Measurements from ENCODE around the gene HSPA13. TPM values are rescaled to one million over a fixed set of nuclear protein-coding genes. Genes with fewer than 3 reads are reported as not detected.
A peak's percentile ranks its signal among the peaks of the same experiment; 100 is the strongest.

HSPA13 gene
- 10 to 100 TPM in 2 of 4 donors, 1 to 10 TPM in 2; 1.9 to 20.7 (median 13.6) TPM for total RNA-seq

DNA sequence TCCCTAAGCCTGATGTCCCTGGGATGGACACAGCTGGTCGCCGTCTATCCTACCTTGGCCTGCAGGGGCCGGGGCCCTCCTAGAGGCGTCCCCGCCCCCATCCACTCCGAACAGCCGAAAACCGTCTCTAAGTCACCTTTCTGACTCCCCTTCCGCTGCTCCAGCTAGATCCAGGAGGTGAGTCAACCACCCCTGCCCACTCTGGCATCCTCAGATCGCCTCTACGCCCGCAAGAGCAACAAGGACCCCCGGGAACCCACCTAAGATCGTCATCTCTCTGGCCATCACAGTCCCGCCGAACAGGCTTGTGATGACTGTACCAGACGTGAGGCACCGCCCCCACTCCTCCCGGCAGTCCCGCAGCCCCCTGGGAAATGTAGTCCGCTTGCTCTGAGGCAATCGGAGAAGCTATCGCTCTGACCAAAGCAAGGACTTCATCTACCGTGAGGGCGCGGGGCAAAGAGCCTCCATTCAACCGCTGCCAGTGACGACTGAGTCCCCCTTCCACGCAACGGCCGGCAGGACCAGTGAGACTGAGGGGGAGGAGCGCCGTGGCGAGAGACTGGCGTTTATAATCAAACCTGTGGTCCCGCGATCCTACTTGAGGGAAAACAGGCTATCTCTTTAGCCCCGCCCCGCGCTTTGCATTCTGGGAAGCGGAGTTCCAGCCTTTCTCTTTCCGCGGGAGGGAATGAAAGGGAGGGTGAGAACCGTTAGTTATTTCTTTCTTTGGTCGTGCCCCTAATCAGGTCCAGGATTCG lies at the start of gene HSPA13:
Gene HSPA13, minus strand, starts transcription at position 312 of the 761 bp plus-strand sequence. Its CDS starts 27 bp downstream, at position 285.
- Histone ChIP-seq H3K27ac (peak within 1 kb of the TSS; percentile 88 to 93 (median 92)), H3K4me3 (peak within 1 kb of the TSS; percentile 77 to 96 (median 84)), H3K36me3 (peaks cover 0 to 3% (median 1%) of the 10 kb centered on the region in 4 donors), H3K27me3 (no peaks in the 10 kb centered on the region), H3K4me1 (peaks cover 17 to 37% (median 17%) of the 10 kb centered on the region in 4 donors), H3K9me3 (no peaks in the 10 kb centered on the region)
- peak; percentile 63 to 75 (median 67) for TF ChIP-seq POLR2AphosphoS5 (IDR thresholded peaks at IDR 0.05)
- no peak for TF ChIP-seq EP300 (IDR thresholded peaks at IDR 0.05; ENCODE audit: low read depth)
- peak; percentile 77 for TF ChIP-seq POLR2A (IDR thresholded peaks at IDR 0.05)
- peak in 1 of 5 experiments; percentile 9 for TF ChIP-seq CTCF (IDR thresholded peaks at IDR 0.05)
- WGBS, 2 donors (ENCODE audit: low coverage in 1 of 2): 0% methylated on average over 46 of the region's 46 CpGs; no CpG with 5 or more reads in 1 of the 2 donors
- peak; percentile 100 for DNase-seq
- in situ Hi-C loops (cut with MboI; ENCODE audit: low pct_ligation_motif_present in 1 of 4, low pct_unique_long_range_greater_than_20kb in 1 of 4, low sequenced_read_pairs in 3 of 4): loop anchor here in 1 of 4 donors (25.0 kb wide), 1 partner anchor 1104 kb away; no protein-coding TSS in a partner anchor
- intact Hi-C loops (cut with DNase I; ENCODE audit: low total_unique reads): loop anchor here (10.0 kb wide), 1 partner anchor 1352 kb away; no protein-coding TSS in a partner anchor

DNA sequence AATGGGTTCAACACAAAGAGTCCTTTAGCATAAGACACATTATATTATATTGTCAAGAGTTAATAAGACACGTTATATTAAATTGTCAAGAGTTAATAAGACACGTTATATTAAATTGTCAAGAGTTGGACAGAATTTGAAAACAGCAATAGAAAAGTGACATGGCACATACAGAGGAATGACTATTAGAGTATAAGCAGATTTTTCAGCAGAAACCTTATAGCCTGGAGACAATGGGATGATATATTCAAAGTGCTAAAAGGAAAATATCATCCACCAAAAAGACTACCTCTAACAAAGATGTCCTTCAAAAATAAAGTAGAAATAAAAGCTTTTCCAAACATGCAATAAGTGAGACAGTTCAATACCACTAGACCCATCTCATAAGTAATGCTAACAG lies 36.0 kb upstream of the HSPA13 start:
- DNase-seq: no peak
- Histone ChIP-seq H3K9me3 (peaks cover 20% of the 10 kb centered on the region in 2 donors), H3K36me3 (no peaks in the 10 kb centered on the region), H3K27ac (no peak overlapping the region), H3K4me3 (no peak overlapping the region), H3K27me3 (no peaks in the 10 kb centered on the region), H3K4me1 (no peaks in the 10 kb centered on the region)
- intact Hi-C loops (cut with DNase I; ENCODE audit: low total_unique reads) (no loop called here), in situ Hi-C loops (cut with MboI; ENCODE audit: low pct_ligation_motif_present in 1 of 4, low pct_unique_long_range_greater_than_20kb in 1 of 4, low sequenced_read_pairs in 3 of 4) (loop anchor here in 3 of 4 donors (25.0 kb wide), 2 partner anchors 1068 to 1168 kb away; no protein-coding TSS in a partner anchor)
- 89 to 95% methylated on average over 2 of the region's 2 CpGs for WGBS, 2 donors (ENCODE audit: low coverage in 1 of 2)
- TF ChIP-seq CTCF (IDR thresholded peaks at IDR 0.05) (no peak), EP300 (IDR thresholded peaks at IDR 0.05; ENCODE audit: low read depth) (no peak), POLR2A (IDR thresholded peaks at IDR 0.05) (no peak), POLR2AphosphoS5 (IDR thresholded peaks at IDR 0.05) (no peak)

DNA sequence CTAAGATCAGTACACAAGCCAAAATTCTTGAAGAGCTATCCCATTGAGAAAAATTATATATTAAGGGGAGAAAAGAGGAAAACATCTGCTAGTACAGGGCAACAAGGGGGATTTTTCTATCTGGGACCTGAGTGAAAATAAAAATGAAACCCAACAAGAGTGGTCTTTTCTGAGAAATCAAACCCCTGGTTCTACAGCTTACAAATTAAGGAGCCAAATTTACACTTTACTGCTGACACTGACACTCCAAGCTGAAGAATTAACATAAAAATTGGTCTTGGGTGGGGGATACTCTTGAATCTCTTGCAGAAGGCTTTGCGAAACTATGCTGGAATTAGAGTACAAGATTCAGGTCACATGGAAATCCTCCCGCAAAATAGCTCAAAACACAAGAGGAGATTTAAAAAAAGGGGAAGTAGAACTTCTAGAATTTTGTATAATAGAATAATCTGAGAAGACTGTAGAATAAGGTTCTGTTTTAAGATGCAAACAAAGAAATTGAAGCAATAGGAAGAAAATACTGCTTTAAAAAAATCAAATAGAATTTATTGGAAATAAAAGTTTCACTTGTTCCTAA lies 32.1 kb upstream of the HSPA13 start:
- H3K4me1 ChIP-seq: no peaks in the 10 kb centered on the region
- H3K36me3 ChIP-seq: no peaks in the 10 kb centered on the region
- in situ Hi-C loops (cut with MboI; ENCODE audit: low pct_ligation_motif_present in 1 of 4, low pct_unique_long_range_greater_than_20kb in 1 of 4, low sequenced_read_pairs in 3 of 4) (loop anchor here in 3 of 4 donors (25.0 kb wide), 2 partner anchors 1072 to 1172 kb away; no protein-coding TSS in a partner anchor), intact Hi-C loops (cut with DNase I; ENCODE audit: low total_unique reads) (no loop called here)
- H3K27me3 ChIP-seq: no peaks in the 10 kb centered on the region
- DNase-seq: no peak
- no peak overlapping the region for H3K4me3 ChIP-seq
- 71 to 79% methylated on average over 2 of the region's 2 CpGs for WGBS, 2 donors (ENCODE audit: low coverage in 1 of 2)
- TF ChIP-seq POLR2A (IDR thresholded peaks at IDR 0.05) (no peak), CTCF (IDR thresholded peaks at IDR 0.05) (no peak)
- H3K9me3 ChIP-seq: peaks cover 16 to 20% of the 10 kb centered on the region in 2 donors
- H3K27ac ChIP-seq: no peak overlapping the region

GRCh38 chr21:14405962-14406361 lies 23.0 kb upstream of the HSPA13 start:
- Histone ChIP-seq H3K27me3 (no peaks in the 10 kb centered on the region), H3K4me3 (no peak overlapping the region), H3K36me3 (no peaks in the 10 kb centered on the region), H3K9me3 (no peaks in the 10 kb centered on the region), H3K4me1 (no peaks in the 10 kb centered on the region), H3K27ac (no peak overlapping the region)
- TF ChIP-seq EP300 (IDR thresholded peaks at IDR 0.05; ENCODE audit: low read depth) (no peak), POLR2A (IDR thresholded peaks at IDR 0.05) (no peak), CTCF (IDR thresholded peaks at IDR 0.05) (no peak)
- in situ Hi-C loops (cut with MboI; ENCODE audit: low pct_ligation_motif_present in 1 of 4, low pct_unique_long_range_greater_than_20kb in 1 of 4, low sequenced_read_pairs in 3 of 4) (loop anchor here in 3 of 4 donors (10.0 to 25.0 kb wide), 3 partner anchors 1081 to 1189 kb away; no protein-coding TSS in a partner anchor), intact Hi-C loops (cut with DNase I; ENCODE audit: low total_unique reads) (no loop called here)
- DNase-seq: no peak
- 30 to 50% methylated on average over 2 of the region's 2 CpGs for WGBS, 2 donors (ENCODE audit: low coverage in 1 of 2)
